ENCODE results near the gene AADAC.
A peak's percentile ranks its signal among the peaks of the same experiment; 100 is the strongest.

DNA sequence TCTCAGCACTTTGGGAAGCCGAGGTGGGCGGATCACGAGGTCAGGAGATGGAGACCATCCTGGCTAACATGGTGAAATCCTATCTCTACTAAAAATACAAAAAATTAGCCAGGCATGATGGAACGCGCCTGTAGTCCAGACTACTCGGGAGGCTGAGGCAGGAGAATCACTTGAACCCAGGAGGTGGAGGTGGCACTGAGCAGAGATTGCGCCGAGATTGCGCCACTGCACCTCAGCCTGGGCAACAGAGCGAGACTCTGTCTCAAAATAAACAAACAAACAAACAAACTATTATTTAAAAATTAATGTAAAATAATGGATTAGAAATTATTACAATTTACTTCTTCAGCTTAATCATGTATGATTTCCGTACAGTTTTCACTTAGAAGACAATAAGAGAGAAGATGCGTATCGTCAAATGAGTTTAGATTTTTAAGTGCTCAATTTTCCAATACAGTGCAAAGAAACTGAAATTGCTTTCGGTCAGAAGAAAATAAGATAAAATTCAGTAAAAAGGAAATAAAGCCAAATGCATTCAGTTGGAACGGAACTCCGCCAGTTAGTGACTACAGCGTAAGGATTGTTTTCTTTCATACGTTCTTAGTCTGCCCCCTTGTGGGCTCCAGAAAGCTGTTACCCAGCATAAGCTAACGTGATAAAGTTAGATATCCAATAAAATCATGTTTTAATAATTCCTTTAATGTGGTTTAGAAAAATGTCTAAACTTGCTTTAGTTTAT is 24.8 kb downstream of the AADAC start:
- TF ChIP-seq, protein P1, sequence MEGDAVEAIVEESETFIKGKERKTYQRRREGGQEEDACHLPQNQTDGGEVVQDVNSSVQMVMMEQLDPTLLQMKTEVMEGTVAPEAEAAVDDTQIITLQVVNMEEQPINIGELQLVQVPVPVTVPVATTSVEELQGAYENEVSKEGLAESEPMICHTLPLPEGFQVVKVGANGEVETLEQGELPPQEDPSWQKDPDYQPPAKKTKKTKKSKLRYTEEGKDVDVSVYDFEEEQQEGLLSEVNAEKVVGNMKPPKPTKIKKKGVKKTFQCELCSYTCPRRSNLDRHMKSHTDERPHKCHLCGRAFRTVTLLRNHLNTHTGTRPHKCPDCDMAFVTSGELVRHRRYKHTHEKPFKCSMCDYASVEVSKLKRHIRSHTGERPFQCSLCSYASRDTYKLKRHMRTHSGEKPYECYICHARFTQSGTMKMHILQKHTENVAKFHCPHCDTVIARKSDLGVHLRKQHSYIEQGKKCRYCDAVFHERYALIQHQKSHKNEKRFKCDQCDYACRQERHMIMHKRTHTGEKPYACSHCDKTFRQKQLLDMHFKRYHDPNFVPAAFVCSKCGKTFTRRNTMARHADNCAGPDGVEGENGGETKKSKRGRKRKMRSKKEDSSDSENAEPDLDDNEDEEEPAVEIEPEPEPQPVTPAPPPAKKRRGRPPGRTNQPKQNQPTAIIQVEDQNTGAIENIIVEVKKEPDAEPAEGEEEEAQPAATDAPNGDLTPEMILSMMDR (optimal IDR thresholded peaks at IDR 0.05 in 1 of 3, IDR thresholded peaks at IDR 0.05 in 1 of 3, conservative IDR thresholded peaks at IDR 0.05 in 1 of 3; ENCODE audit: extremely low read depth in 1 of 3, insufficient read depth in 2 of 3, low read length in 3 of 3) = peak; percentile 60 to 64 (median 63)
- no peak for TF ChIP-seq EZH2 (IDR thresholded peaks at IDR 0.05; ENCODE audit: low read length)

Measured in keratinocyte (primary cell).